HepG2 (cell line): ENCODE data around the gene RPS6KA3. TPM values are rescaled to one million over a fixed set of nuclear protein-coding genes. Genes with fewer than 3 reads are reported as not detected.

ENCODE experiments used
- ATAC-seq: fragments of 200-7000 bp; cut with Tn5 transposase; 3 replicates; pipeline ENCODE4 v1.9.1; 2020; ENCODE audit warnings: mild to moderate bottlenecking, moderate library complexity
- BruUV-seq: library from RNA; stranded (reverse); fragments of 400-500 nt; replicated peaks from 2 replicates; lab custom pipeline; 2021; lab: Mats Ljungman, UMichigan
- CTCF ChIA-PET: fragments of 300-600 bp; formaldehyde crosslinking; extraction: SDS; loops from one replicate; lab custom pipeline; 2021; ENCODE audit warnings: low total read pairs, inconsistent platforms, low intra/inter-chr PET ratio; lab: Yijun Ruan, JAX
- POLR2A ChIA-PET: fragments of 350-600 bp; sonication (Branson Sonifier 250); formaldehyde crosslinking; loops from one replicate; lab custom pipeline; 2020; ENCODE audit warnings: antibody characterized with exemption, inconsistent platforms; lab: Yijun Ruan, JAX
- DNase-seq: peaks from one replicate; pipeline ENCODE4 v3.0.0-alpha.2; 2015; ENCODE audit warnings: low spot score
- FAIRE-seq: peaks from 3 replicates; lab custom pipeline; 2011; peaks lifted over from hg19 to GRCh38; lab: Jason Lieb, UNC
- H2AFZ ChIP-seq: one replicate; pipeline ENCODE4 v1.6.1; 2011; ENCODE audit warnings: low read length, inconsistent platforms
- H3K27ac ChIP-seq: fragments of 300-600 bp; 3 replicates; pipeline ENCODE4 v1.8.0; 2011; ENCODE audit warnings: mixed run types, mild to moderate bottlenecking, mixed read lengths, low read length, inconsistent platforms; ENCODE audit not compliant: insufficient read depth; ENCODE audit errors: extremely low read length
- H3K27me3 ChIP-seq, 2 experiments: fragments of 200-600 bp in 1 of 2; 2 replicates in 1 of 2; 3 replicates in 1 of 2; pipeline versions ENCODE4 v1.6.0 to v1.8.0; 2011; ENCODE audit warnings: low read length in 2 of 2, mild to moderate bottlenecking in 2 of 2, moderate library complexity in 2 of 2, inconsistent platforms in 1 of 2; ENCODE audit not compliant: insufficient read depth in 2 of 2, control insufficient read depth in 1 of 2
- H3K36me3 ChIP-seq, 2 experiments: fragments of 200-600 bp in 1 of 2; replicated peaks in 1 of 2; 2 replicates in 1 of 2; 3 replicates in 1 of 2; pipeline versions ENCODE4 v1.5.1 to v1.8.0; 2011; ENCODE audit warnings: low read length in 2 of 2, inconsistent platforms in 1 of 2; ENCODE audit not compliant: insufficient read depth in 2 of 2, control insufficient read depth in 1 of 2
- H3K4me1 ChIP-seq: 2 replicates; pipeline ENCODE4 v1.5.1; 2012; ENCODE audit warnings: low read length, inconsistent platforms; ENCODE audit not compliant: insufficient read depth
- H3K4me2 ChIP-seq: 2 replicates; pipeline ENCODE4 v1.6.0; 2011; ENCODE audit warnings: low read depth, low read length, inconsistent platforms
- H3K4me3 ChIP-seq, 3 experiments: fragments of 200-600 bp in 1 of 3; sonication (generic), shearing (Covaris generic) in 1 of 3; replicated peaks in 1 of 3; 2 replicates each; pipeline ENCODE4 v1.5.1; 2011 to 2016; ENCODE audit warnings: low read length in 3 of 3, inconsistent platforms in 2 of 3, low read depth in 2 of 3, mild to moderate bottlenecking in 2 of 3, control low read depth in 1 of 3, mixed read lengths in 1 of 3; ENCODE audit not compliant: insufficient read depth in 1 of 3
- H3K79me2 ChIP-seq: one replicate; pipeline ENCODE4 v1.6.1; 2011; ENCODE audit warnings: low read length, inconsistent platforms; ENCODE audit not compliant: insufficient read depth
- H3K9ac ChIP-seq: 2 replicates; pipeline ENCODE4 v1.6.0; 2011; ENCODE audit warnings: mild to moderate bottlenecking, low read depth, low read length, inconsistent platforms; ENCODE audit not compliant: insufficient read depth
- H3K9me3 ChIP-seq: 2 replicates; pipeline ENCODE4 v1.5.1; 2012; ENCODE audit warnings: mild to moderate bottlenecking, low read length
- H4K20me1 ChIP-seq: 2 replicates; pipeline ENCODE4 v1.6.0; 2011; ENCODE audit warnings: inconsistent platforms, mild to moderate bottlenecking, low read length, moderate library complexity; ENCODE audit not compliant: insufficient read depth
- GATAD1 ChIP-seq: IDR thresholded peaks from 2 replicates; pipeline ENCODE4 v1.6.1; 2016; ENCODE audit warnings: missing genetic modification reagents, missing compliant biosample characterization
- KLF16 ChIP-seq, 2 experiments: sonication (generic) in 1 of 2; formaldehyde crosslinking in 1 of 2; IDR thresholded peaks; 2 replicates each; pipeline versions ENCODE4 v1.6.1 to v1.8.0; 2016 to 2023; ENCODE audit warnings: missing genetic modification reagents in 2 of 2, missing compliant biosample characterization in 1 of 2
- NFYB ChIP-seq: sonication (generic); formaldehyde crosslinking; IDR thresholded peaks from 2 replicates; pipeline ENCODE4 v1.4.0; 2020; ENCODE audit warnings: missing genetic modification reagents
- RNF2 ChIP-seq: fragments of 450-650 bp; conservative IDR thresholded peaks from 2 replicates; pipeline ENCODE4 v1.6.1; 2016; ENCODE audit warnings: low read depth
- STAT5B ChIP-seq: sonication (generic); formaldehyde crosslinking; IDR thresholded peaks from 2 replicates; pipeline ENCODE4 v1.4.0; 2020; ENCODE audit warnings: missing genetic modification reagents
- TAF1 ChIP-seq: sonication (generic); formaldehyde crosslinking; IDR thresholded peaks from 2 replicates; pipeline ENCODE4 v1.4.0; 2020; ENCODE audit warnings: missing genetic modification reagents
- TEAD3 ChIP-seq: optimal IDR thresholded peaks from 2 replicates; pipeline ENCODE3; 2016; ENCODE audit warnings: borderline replicate concordance
- ZNF143 ChIP-seq: sonication (generic); formaldehyde crosslinking; IDR thresholded peaks from 2 replicates; pipeline ENCODE4 v1.4.0; 2020; ENCODE audit warnings: missing genetic modification reagents
- ZSCAN12 ChIP-seq: sonication (generic); formaldehyde crosslinking; IDR thresholded peaks from 2 replicates; pipeline ENCODE4 v1.9.0; 2021; ENCODE audit warnings: mild to moderate bottlenecking, missing genetic modification reagents
- in situ Hi-C: cut with HindIII; loops from 2 replicates; pipeline ENCODE4 v1.10.0; 2017; ENCODE audit warnings: low pct_unique_long_range_greater_than_20kb; ENCODE audit not compliant: extremely low pct_ligation_motif_present
- intact Hi-C: fragments of 100-400 bp; cut with micrococcal nuclease; formaldehyde crosslinking; loops from one replicate; pipeline ENCODE4 v1.10.0; 2022; ENCODE audit not compliant: unreplicated experiment
- polyA plus RNA-seq, 8 experiments: library from polyadenylated mRNA; depleted of rRNA in 3 of 8; stranded (reverse) in 7 of 8; unstranded in 1 of 8; fragments of >200 nt; fragmentation: Illumina TruSeq in 4 of 8; extraction: Trizol in 4 of 8; gene quantifications; 2 replicates each; pipeline versions ENCODE4 v1.2.1 to v1.2.3, GENCODE V29; 2011 to 2016; ENCODE audit warnings: low read depth in 4 of 8, missing spikeins in 1 of 8, mixed read lengths in 1 of 8; ENCODE audit not compliant: insufficient read depth in 1 of 8
- total RNA-seq, 5 experiments: library from RNA; depleted of rRNA; stranded (reverse); fragments of >200 nt; fragmentation: Illumina TruSeq; extraction: Trizol; gene quantifications; 2 replicates each; pipeline ENCODE4 v1.2.3, GENCODE V29; 2016; ENCODE audit warnings: low read depth in 1 of 5
- TF ChIP-seq, protein P1 (sequence below): IDR thresholded peaks from 2 replicates; pipeline ENCODE4 v1.6.1; 2016; ENCODE audit warnings: mild to moderate bottlenecking, missing biosample characterization, missing genetic modification reagents
- TF ChIP-seq, protein P2 (sequence below): sonication (generic); formaldehyde crosslinking; conservative IDR thresholded peaks from 2 replicates; pipeline ENCODE4 v1.8.0; 2022; ENCODE audit warnings: low read depth, missing genetic modification reagents
- TF ChIP-seq, protein P3 (sequence below): sonication (generic); formaldehyde crosslinking; IDR thresholded peaks from 2 replicates; pipeline ENCODE4 v1.8.1; 2023; ENCODE audit warnings: missing genetic modification reagents, inconsistent platforms, borderline replicate concordance
- TF ChIP-seq, protein P4 (sequence below): sonication (generic); formaldehyde crosslinking; IDR thresholded peaks from 2 replicates; pipeline ENCODE4 v1.9.0; 2022; ENCODE audit warnings: low read depth, missing genetic modification reagents
- TF ChIP-seq, protein P5 (sequence below): sonication (generic); formaldehyde crosslinking; IDR thresholded peaks from 2 replicates; pipeline ENCODE4 v1.4.0; 2020; ENCODE audit warnings: missing genetic modification reagents, borderline replicate concordance

Gene RPS6KA3
- total and polyA plus RNA-seq, 2 of the 13 experiments (the other 11 are each of a cell fraction or from before 2014, with no cell fraction given), result 314 to 357 TPM

DNA sequence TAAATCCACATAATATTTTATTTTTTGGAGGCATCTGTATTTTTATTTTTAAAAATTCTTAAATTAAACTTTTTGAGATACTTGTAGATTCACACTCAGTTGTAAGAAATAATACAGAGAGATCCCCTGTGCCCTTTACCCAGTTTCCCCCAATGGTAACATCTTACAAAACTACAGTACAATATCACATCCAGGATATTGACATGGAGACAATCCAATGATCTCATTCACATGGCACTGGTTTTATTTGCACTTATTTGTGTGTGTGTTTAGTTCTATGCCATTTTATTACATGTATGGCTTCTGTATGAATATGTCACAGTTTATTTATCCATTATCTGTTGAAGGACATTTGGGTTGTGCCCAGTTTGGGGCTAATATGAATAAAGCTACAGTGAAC lies 89.6 kb downstream of the RPS6KA3 start:
- DNase-seq, result no peak
- Histone ChIP-seq H2AFZ (no peak overlapping the region), H3K4me3 (no peak overlapping the region), H3K4me1 (no peaks in the 10 kb centered on the region), H3K4me2 (no peak overlapping the region), H3K79me2 (no peaks in the 10 kb centered on the region), H3K27ac (no peak overlapping the region), H4K20me1 (peaks cover 4% of the 10 kb centered on the region; the same call in 1 of the 2 replicates), H3K9ac (no peak overlapping the region), H3K27me3 (no peaks in the 10 kb centered on the region), H3K36me3 (peaks cover 2 to 41% of the 10 kb centered on the region in 2 experiments), H3K9me3 (no peaks in the 10 kb centered on the region)
- ChIA-PET POLR2A (no interaction called here), CTCF (no interaction called here)
- intact Hi-C loops, result no loop called here
- BruUV-seq, result no TSS peak
- TF ChIP-seq ZNF143 (no peak), RNF2 (no peak), NFYB (CRISPR knock-in tag) (no peak), KLF16 (CRISPR knock-in tag; IDR thresholded peaks at IDR 0.05) (no peak), GATAD1 (CRISPR knock-in tag) (no peak), ZSCAN12 (CRISPR knock-in tag) (no peak), TEAD3 (no peak), STAT5B (CRISPR knock-in tag) (no peak), TAF1 (no peak)
- TF ChIP-seq, protein P1, sequence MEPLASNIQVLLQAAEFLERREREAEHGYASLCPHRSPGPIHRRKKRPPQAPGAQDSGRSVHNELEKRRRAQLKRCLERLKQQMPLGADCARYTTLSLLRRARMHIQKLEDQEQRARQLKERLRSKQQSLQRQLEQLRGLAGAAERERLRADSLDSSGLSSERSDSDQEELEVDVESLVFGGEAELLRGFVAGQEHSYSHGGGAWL (CRISPR knock-in tag), result no peak
- TF ChIP-seq, protein P2, sequence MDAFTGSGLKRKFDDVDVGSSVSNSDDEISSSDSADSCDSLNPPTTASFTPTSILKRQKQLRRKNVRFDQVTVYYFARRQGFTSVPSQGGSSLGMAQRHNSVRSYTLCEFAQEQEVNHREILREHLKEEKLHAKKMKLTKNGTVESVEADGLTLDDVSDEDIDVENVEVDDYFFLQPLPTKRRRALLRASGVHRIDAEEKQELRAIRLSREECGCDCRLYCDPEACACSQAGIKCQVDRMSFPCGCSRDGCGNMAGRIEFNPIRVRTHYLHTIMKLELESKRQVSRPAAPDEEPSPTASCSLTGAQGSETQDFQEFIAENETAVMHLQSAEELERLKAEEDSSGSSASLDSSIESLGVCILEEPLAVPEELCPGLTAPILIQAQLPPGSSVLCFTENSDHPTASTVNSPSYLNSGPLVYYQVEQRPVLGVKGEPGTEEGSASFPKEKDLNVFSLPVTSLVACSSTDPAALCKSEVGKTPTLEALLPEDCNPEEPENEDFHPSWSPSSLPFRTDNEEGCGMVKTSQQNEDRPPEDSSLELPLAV, result no peak
- TF ChIP-seq, protein P3, sequence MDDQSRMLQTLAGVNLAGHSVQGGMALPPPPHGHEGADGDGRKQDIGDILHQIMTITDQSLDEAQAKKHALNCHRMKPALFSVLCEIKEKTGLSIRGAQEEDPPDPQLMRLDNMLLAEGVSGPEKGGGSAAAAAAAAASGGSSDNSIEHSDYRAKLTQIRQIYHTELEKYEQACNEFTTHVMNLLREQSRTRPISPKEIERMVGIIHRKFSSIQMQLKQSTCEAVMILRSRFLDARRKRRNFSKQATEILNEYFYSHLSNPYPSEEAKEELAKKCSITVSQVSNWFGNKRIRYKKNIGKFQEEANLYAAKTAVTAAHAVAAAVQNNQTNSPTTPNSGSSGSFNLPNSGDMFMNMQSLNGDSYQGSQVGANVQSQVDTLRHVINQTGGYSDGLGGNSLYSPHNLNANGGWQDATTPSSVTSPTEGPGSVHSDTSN (CRISPR knock-in tag), result no peak
- TF ChIP-seq, protein P4, sequence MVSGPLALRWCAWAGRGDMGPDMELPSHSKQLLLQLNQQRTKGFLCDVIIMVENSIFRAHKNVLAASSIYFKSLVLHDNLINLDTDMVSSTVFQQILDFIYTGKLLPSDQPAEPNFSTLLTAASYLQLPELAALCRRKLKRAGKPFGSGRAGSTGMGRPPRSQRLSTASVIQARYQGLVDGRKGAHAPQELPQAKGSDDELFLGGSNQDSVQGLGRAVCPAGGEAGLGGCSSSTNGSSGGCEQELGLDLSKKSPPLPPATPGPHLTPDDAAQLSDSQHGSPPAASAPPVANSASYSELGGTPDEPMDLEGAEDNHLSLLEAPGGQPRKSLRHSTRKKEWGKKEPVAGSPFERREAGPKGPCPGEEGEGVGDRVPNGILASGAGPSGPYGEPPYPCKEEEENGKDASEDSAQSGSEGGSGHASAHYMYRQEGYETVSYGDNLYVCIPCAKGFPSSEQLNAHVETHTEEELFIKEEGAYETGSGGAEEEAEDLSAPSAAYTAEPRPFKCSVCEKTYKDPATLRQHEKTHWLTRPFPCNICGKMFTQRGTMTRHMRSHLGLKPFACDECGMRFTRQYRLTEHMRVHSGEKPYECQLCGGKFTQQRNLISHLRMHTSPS, result no peak
- TF ChIP-seq, protein P5, sequence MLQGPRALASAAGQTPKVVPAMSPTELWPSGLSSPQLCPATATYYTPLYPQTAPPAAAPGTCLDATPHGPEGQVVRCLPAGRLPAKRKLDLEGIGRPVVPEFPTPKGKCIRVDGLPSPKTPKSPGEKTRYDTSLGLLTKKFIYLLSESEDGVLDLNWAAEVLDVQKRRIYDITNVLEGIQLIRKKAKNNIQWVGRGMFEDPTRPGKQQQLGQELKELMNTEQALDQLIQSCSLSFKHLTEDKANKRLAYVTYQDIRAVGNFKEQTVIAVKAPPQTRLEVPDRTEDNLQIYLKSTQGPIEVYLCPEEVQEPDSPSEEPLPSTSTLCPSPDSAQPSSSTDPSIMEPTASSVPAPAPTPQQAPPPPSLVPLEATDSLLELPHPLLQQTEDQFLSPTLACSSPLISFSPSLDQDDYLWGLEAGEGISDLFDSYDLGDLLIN (CRISPR knock-in tag), result no peak
- FAIRE-seq, result no peak
- in situ Hi-C loops, result no loop called here
- ATAC-seq, result no peak
